Femur (tissue), 1 donor: Measurements from ENCODE around the gene SCUBE1.
"Not testable (repeated sequence)": the region's sequence is repeated elsewhere in the genome, so short reads cannot be mapped to it uniquely, and the experiment has no call there.

Source experiments
- DNase-seq: peaks from one replicate; pipeline ENCODE4 v3.0.0-alpha.2; 2017

The SCUBE1 gene

GRCh38 chr22:43299736-43300135, 43.4 kb downstream of the SCUBE1 start:
- DNase-seq: no peak

DNA sequence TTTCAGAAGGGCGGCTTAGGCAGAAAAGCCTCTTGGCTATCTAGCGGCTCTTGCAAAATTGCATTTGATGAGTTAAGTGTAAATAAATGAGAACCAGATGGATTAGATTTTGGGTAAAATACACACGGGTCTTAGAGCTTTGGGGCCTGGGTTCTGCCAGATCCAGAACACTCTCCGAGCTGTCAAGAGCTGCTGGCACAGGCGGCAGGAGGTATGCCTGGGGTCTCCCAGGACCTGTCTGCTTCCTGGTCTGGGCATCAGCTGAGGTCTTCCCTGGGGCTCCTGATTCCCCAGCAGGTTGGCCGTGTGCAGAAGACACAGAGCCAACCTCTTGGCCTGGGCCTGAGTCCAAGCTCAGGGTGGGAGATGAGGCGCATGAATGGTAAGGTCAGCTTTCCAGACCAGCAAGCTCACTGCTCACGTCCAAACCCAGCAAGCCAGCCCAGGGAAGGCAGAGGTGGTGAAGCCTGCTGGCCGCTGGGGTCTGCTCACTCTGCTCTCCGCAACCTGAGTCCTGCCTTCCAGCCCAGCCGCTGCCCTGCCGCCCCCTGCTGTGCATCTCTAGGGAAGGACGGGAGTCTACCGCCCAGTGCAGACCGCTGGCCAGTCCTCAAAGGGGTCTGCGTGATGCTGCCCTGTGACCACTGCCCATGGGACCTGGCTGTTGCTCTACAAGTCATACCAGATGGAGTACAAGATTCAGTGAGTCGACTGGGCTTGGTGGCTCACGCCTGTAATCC, 44.9 kb downstream of the SCUBE1 start:
- no peak for DNase-seq

DNA sequence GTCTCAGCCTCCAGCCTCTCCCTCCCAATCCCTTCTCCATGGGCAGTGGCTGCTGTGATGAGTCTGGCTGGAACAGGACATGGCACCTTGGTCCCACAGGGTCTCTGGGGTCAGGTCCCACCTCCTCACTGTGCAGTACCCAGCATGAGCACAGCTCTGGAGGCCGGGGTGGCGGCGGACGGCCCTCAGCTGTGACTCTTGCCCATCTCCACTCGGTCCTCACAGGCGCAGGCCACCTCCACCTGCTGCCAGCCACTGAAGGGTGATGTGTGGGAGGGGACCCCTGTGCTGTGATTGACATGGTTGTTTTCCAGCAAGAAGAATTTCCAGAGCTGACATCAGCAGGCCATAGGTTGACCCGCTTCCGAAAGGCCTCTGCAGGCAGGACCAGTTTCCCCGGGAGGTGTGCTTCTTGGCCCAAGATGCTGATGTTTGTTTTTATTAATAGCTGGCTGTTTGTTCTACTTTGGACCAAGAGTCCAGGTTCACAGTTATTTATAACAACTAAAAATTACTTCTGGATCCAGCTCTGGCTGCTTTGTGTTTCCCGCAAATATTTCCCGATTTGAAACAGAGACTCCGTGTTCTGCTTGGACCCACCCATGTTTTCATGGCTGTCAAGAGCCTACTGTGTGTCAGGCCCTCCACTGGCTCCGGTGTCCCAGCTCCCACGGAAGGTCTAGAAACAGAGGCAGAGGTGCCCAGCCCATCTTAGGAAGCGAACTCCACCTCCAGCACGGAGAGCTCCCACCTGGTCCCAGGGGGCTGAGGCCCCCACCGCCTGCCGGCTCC, 45.7 kb downstream of the SCUBE1 start:
- DNase-seq: no peak

DNA sequence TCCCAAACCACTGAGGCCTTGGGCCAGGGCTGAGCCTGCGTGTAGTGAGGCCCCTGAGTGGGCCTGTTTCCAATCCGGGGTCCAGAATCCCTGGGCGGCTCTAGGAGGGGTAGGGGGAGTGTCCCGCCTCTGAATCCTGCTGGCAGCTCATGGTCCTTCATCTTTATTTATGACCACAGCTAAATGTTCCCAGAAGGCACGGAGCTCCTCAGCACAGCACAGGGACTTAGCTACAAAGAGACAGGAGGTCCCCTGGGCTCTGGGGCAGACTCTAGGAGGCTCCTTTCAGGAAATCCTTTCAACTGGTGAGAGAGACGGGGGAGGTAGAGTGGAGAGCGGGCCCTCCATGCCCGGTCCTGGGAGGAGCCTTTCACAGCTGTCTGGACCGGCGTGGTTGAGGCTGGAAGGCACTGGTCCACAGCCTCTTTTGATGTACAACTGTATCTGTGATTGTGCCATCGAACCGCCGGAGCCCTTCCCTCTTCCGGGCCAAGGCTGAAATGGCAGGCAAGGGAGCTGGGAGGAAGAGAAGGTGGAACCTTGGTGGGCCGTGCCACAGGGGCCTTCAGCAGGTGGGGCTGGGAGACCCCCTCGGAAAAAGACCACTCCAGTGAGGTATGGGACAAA, 46.8 kb downstream of the SCUBE1 start:
- DNase-seq: no peak

GRCh38 chr22:43295660-43296059, 47.5 kb downstream of the SCUBE1 start:
- DNase-seq: no peak

DNA sequence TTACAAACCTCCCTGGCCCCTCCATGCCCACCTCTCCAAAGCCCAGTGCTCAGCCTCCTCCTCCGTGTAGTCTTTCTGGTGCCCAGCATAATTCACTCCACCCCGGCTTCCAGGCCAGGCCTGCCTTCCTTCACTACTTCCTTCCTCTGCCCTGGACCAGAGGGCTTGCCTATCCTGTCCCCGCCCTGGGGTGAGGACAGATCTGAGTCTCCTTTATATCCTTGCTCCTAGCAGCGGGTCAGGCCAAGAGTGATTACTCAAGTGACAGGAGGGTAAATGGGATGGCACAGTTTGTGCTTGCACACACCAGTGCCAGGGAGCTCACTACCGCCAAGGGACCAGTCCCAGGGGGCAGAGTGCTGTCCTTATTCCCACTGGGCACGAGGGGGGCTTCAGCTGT, 48.0 kb downstream of the SCUBE1 start:
- DNase-seq: no peak

GRCh38 chr22:43293655-43294392, 49.3 kb downstream of the SCUBE1 start:
- peak; percentile 64 for DNase-seq

DNA sequence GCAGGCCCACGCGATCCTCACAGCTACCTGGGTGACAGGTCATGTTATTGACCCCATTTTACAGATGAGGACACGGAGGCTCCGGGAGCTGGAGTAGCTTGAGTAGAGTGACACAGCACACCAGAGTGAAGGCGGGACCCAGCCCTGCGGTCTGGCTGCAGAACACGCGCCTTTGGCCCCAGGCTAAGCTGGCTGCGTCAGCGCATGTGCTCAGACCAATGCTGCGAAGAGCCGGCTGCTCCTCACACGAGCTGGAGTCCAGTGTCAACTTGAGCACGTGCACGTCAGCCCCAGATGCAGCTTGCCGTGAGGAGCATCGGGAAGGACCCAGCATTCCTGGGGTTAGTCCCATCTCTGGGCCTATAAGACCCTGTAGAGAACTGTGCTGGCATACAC, 49.9 kb downstream of the SCUBE1 start:
- peak; percentile 62 for DNase-seq

DNA sequence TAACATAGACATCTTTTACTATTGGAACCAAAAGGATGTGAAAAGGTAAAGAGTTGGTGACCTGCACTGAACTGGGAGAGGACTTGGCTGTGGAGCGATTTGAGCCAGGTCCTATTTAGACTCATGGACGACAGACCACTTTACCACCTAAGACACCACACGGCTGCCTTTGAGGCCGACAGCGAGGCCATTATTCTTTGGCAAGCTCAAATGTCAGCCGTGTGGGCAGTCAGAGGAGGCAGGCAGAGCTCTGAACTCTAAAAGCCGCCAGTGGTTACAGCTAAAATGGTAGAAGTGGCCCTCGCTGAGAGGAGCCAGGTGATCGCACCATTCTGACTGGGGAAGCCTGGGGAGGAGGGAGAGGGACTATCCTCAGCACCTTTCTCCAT, 50.5 kb downstream of the SCUBE1 start:
- DNase-seq: no peak

GRCh38 chr22:43291381-43291780, 51.8 kb downstream of the SCUBE1 start:
- no peak for DNase-seq

GRCh38 chr22:43289976-43290721, 53.0 kb downstream of the SCUBE1 start:
- DNase-seq: no peak

GRCh38 chr22:43289531-43289963, 53.6 kb downstream of the SCUBE1 start:
- no peak for DNase-seq

- no peak for DNase-seq
Measured at GRCh38 chr22:43288807-43289420, 54.3 kb downstream of the SCUBE1 start.

- no peak for DNase-seq
Measured at GRCh38 chr22:43288378-43288777, 54.8 kb downstream of the SCUBE1 start.

- DNase-seq: no peak
Measured at GRCh38 chr22:43287441-43287840, 55.7 kb downstream of the SCUBE1 start.

- no peak for DNase-seq
Measured at GRCh38 chr22:43281394-43281793, 61.8 kb downstream of the SCUBE1 start.

DNA sequence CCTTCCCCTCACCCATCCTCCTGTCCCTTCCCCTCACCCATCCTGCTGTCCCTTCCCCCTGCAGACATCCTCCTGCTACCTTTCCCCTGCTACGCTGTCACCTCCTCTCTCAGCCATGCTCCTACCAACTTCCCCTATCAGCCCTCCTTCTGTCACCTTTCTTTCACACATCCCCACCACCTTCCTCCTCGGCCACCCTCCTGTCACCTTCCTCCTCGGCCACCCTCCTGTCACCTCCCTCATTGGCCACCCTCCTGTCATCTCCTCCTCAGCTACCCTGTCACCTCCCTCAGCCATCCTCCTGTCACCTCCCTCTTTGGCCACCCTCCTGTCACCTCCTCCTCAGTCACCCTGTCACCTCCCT, 62.7 kb downstream of the SCUBE1 start:
- DNase-seq: not testable (repeated sequence)

- no peak for DNase-seq
Measured at GRCh38 chr22:43279867-43280522, 63.2 kb downstream of the SCUBE1 start.

DNA sequence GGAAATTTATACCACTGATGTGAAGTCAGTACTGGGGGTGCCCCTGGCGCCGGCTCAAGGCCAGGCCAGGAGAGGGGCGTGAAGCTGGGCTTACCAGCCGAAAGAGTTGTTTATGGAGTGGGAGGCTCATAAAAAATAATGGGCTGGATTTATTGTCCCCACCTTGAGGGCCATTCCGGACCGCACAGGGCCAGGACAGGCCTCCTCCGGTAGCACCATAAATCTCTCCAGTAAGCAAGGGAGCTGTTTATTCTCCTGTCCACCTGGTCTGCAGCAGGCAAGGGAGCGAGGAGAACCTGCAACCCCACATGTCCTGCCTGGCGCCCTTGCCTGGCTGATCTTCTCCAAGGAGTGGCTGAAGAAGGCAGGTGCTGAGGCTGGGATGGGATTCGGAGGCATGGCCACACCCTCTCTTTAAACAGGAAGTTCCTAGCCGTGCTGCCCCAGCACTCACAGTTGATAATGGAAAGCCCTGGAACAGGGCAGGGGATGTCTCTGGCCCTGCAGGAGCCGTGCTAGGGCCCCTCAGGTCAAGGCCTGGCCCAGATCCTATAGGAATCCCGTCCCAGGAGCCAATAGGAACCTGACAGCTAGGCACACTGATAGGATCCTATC, 65.1 kb downstream of the SCUBE1 start:
- DNase-seq: no peak

- no peak for DNase-seq
Measured at GRCh38 chr22:43277091-43277490, 66.1 kb downstream of the SCUBE1 start.

- DNase-seq: no peak
Measured at GRCh38 chr22:43276321-43276720, 66.9 kb downstream of the SCUBE1 start.
